Heart left ventricle (tissue), 13 donors: Measurements from ENCODE around the gene SLC9A7.

Experiments
- CTCF ChIP-seq, 12 donors: fragments of 200-600 bp; sonication (generic) in 4 of 12; IDR thresholded peaks; one replicate each; pipeline versions ENCODE4 v1.5.0 to v1.8.0; 2018 to 2022; ENCODE audit warnings: antibody characterized with exemption in 12 of 12, mild to moderate bottlenecking in 5 of 12
- POLR2A ChIP-seq, 2 donors: fragments of 450-650 bp; IDR thresholded peaks; one replicate each; pipeline ENCODE4 v1.6.1; 2017; ENCODE audit warnings: antibody characterized with exemption in 2 of 2, mild to moderate bottlenecking in 2 of 2, moderate library complexity in 2 of 2
- donor health status: ischemic (EF 13 %, LVEDD 7.1; RV severe dilation, severe dysfunction).
- donor health status: DM: no; HTN: yes; CAD: no.
- donor health status: DM: no; HTN: no; CAD: no.
- donor health status: ischemic (EF 25% LVEDD 6.9; RV normal size, moderate dysfunction).
- donor health status: ischemic (EF 25% LVEDD 5.7; RV mildly dilated, moderate dysfunction).
- donor health status: ischemic (EF 35%, LVEDD 5.7; RV mildly dilated, moderate dysfunction).
- donor health status: nonischemic (EF 11% LVEDD 7.7; RV severe dilation, severe dysfunction).
- donor health status: DM: yes; HTN: yes; CAD: no.
- donor health status: PGD.
- donor health status: ischemic (EF 29% LVEDD 5.4; RV normal size, mild dysfunction).
- donor health status: nonischemic (EF 23%, LVEDD 6.1; RV moderate dilation, normal function).

GRCh38 chrX:46627062-46627461 lies 131.9 kb downstream of the SLC9A7 start:
- TF ChIP-seq CTCF (IDR thresholded peaks at IDR 0.05) (no peak), POLR2A (IDR thresholded peaks at IDR 0.05) (no peak)
